Ureter (tissue), 1 donor: ENCODE measurements around the gene EPHB6. TPM values are rescaled to one million over a fixed set of nuclear protein-coding genes. Genes with fewer than 3 reads are reported as not detected.

ENCODE experiments used
- DNase-seq: peaks from one replicate; pipeline ENCODE4 v3.0.0-alpha.2; 2020; ENCODE audit warnings: low spot score
- total RNA-seq: library from RNA; stranded (reverse); gene quantifications from one replicate; pipeline ENCODE4 v1.2.4, GENCODE V29; 2023
- donor health status: DM: yes; HTN: yes; CAD: no.

Gene EPHB6
- total RNA-seq = 55.9 TPM

GRCh38 chr7:142854372-142855113 is at the start of gene EPHB6:
TSS of gene EPHB6 (plus strand) at chr7:142855076. CDS start at chr7:142863228, 8,152 bp downstream.
- DNase-seq = peak; percentile 88

- peak; percentile 28 for DNase-seq
Observed at GRCh38 chr7:142805350-142806021, 49.4 kb upstream of the EPHB6 start.

- DNase-seq = no peak
Observed at GRCh38 chr7:142806022-142806356, 48.9 kb upstream of the EPHB6 start.

GRCh38 chr7:142806957-142807356 is 47.9 kb upstream of the EPHB6 start:
- DNase-seq = no peak

- DNase-seq = no peak
Observed at GRCh38 chr7:142807855-142808460, 46.9 kb upstream of the EPHB6 start.

GRCh38 chr7:142808461-142808801 is 46.4 kb upstream of the EPHB6 start:
- DNase-seq = peak; percentile 23

- DNase-seq = peak; percentile 57
Observed at GRCh38 chr7:142808802-142809583, 45.9 kb upstream of the EPHB6 start.

GRCh38 chr7:142809671-142810070 is 45.2 kb upstream of the EPHB6 start:
- DNase-seq = no peak

GRCh38 chr7:142811154-142811737 is 43.6 kb upstream of the EPHB6 start:
- peak; percentile 31 for DNase-seq

GRCh38 chr7:142812437-142813215 is 42.2 kb upstream of the EPHB6 start:
- DNase-seq = peak; percentile 19

GRCh38 chr7:142813226-142813625 is 41.6 kb upstream of the EPHB6 start:
- DNase-seq = no peak

GRCh38 chr7:142813699-142814098 is 41.2 kb upstream of the EPHB6 start:
- no peak for DNase-seq

- no peak for DNase-seq
Observed at GRCh38 chr7:142814451-142814850, 40.4 kb upstream of the EPHB6 start.

GRCh38 chr7:142815134-142815533 is 39.7 kb upstream of the EPHB6 start:
- no peak for DNase-seq

- no peak for DNase-seq
Observed at GRCh38 chr7:142817506-142817905, 37.4 kb upstream of the EPHB6 start.

- no peak for DNase-seq
Observed at GRCh38 chr7:142819530-142819929, 35.3 kb upstream of the EPHB6 start.

- DNase-seq = no peak
Observed at GRCh38 chr7:142822714-142823113, 32.2 kb upstream of the EPHB6 start.

- no peak for DNase-seq
Observed at GRCh38 chr7:142827951-142828500, 26.9 kb upstream of the EPHB6 start.

- DNase-seq = no peak
Observed at GRCh38 chr7:142832417-142832816, 22.5 kb upstream of the EPHB6 start.

GRCh38 chr7:142833174-142834048 is 21.5 kb upstream of the EPHB6 start:
- no peak for DNase-seq
